ENCODE data around the gene OGA.

The OGA gene

DNA sequence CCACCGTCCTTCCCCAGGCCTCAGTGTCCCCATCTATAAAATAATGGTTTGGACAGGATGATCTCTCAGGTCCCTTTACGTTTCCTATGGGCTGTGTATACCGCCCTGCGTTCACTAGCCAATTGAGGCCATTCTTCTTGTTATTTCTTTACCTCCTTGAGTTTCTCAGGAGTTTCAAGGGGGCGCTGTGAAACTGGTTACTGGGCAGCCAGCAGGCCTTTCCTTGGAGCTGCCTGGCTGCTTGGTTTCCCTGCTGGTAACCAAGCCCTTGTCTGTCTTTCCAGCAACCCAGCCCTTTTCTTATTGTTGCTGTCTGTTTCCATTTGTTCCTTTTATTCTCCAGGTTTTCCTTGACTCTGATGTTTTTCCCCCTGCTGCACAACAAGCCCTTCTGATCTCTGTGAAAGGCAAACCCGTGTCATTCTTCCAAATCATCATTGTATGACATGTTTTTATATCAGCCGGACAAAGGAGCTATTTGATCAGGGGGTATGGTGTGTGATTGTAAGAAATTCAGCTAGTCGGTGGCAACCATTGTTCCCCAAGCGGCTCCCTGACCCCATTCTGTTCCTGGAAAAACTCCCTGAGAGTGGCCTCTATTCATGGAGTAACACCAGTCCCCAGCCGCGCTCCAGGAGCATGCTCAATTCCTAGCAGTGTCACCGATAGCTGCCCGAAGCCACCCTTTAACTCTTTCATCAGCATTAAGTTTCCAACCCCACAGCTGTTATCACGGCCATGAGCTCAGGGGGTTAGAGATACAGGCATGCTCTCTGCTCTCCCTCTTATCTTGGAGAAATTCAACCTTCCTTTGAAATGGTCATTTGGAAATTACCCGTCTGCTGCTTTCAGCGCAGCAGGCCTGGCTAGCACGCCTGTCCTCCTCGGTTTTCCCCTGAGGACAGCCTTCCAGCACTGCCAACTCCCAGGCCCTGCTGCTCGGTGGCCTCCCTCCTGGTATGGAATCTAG is 68.9 kb downstream of the OGA start:
- no peak for DNase-seq

DNA sequence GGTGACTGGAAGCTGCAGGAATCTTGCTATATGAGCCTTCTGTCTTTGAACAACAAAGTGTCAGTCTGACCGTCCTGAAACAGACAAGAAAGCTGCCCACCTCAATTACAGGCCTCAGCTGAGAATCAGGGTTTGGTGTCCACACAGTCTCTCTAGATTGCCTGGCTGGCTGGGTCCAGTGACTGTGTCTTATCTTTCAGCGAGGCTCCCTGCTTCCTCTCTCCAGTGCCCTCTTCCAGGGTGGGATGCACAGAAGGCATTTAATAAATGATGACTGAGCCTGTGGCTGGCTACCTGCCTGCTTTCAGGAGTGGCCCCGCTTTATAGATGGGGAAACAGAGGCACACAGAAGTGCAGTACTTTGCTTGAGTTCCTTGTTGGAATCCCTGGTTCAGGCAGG is 69.7 kb downstream of the OGA start:
- no peak for DNase-seq

- no peak for DNase-seq
Measured at GRCh38 chr10:101745074-101745696, 73.1 kb downstream of the OGA start.

GRCh38 chr10:101744267-101744666 is 74.0 kb downstream of the OGA start:
- no peak for DNase-seq

DNA sequence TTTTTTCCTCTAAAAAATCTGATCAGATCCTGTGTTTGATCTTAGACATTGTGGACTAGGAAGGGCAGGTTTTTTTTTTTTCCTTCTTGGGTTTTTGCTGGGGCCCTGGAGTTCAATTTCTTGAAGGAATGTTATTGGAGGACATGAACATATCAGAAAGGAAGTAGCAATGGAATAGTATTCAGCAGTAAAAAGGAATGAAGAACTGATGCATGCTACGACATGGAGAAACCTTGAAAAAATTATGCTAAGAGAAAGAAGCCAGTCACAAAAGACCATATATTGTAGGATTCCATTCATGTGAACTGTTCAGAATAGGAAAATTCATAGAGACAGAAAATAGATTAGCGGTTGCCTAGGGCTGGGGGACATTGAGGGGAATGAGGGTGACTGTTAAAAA is 76.3 kb downstream of the OGA start:
- no peak for DNase-seq

- DNase-seq, result no peak
Measured at GRCh38 chr10:101736666-101737065, 81.6 kb downstream of the OGA start.
